HUES6 (cell line): ENCODE measurements around the gene PLB1.

ENCODE experiments used
- H3K27ac ChIP-seq: 2 replicates; pipeline ENCODE4 v1.7.0; 2013; ENCODE audit warnings: low read depth, mild to moderate bottlenecking, low read length, inconsistent platforms
- H3K27me3 ChIP-seq: 2 replicates; pipeline ENCODE4 v1.6.1; 2013; ENCODE audit warnings: low read length; ENCODE audit not compliant: control insufficient read depth, insufficient read depth
- H3K36me3 ChIP-seq: 2 replicates; pipeline ENCODE4 v1.6.1; 2013; ENCODE audit warnings: low read length; ENCODE audit not compliant: control insufficient read depth, insufficient read depth
- H3K4me1 ChIP-seq: 2 replicates; pipeline ENCODE4 v1.6.1; 2013; ENCODE audit warnings: low read length; ENCODE audit not compliant: control insufficient read depth, insufficient read depth
- H3K4me3 ChIP-seq: 2 replicates; pipeline ENCODE4 v1.5.1; 2013; ENCODE audit warnings: low read depth, low read length
- H3K9ac ChIP-seq: one replicate; pipeline ENCODE4 v1.6.1; 2013; ENCODE audit warnings: mild to moderate bottlenecking, low read length
- H3K9me3 ChIP-seq: 2 replicates; pipeline ENCODE4 v1.6.1; 2013; ENCODE audit warnings: low read depth, low read length; ENCODE audit not compliant: control insufficient read depth, insufficient read depth

Gene PLB1

GRCh38 chr2:28565033-28565432, 69.2 kb downstream of the PLB1 start:
- no peaks in the 10 kb centered on the region for H3K9me3 ChIP-seq
- peaks cover 7% of the 10 kb centered on the region; the same call in 1 of the 2 replicates for H3K27me3 ChIP-seq
- no peaks in the 10 kb centered on the region for H3K36me3 ChIP-seq
- H3K9ac ChIP-seq: no peak overlapping the region
- H3K4me3 ChIP-seq: no peak overlapping the region
- no peak overlapping the region for H3K27ac ChIP-seq
- peaks cover 6% of the 10 kb centered on the region for H3K4me1 ChIP-seq

- Histone ChIP-seq H3K27ac (no peak overlapping the region), H3K9ac (no peak overlapping the region), H3K9me3 (no peaks in the 10 kb centered on the region), H3K36me3 (no peaks in the 10 kb centered on the region), H3K4me1 (peaks cover 6% of the 10 kb centered on the region), H3K4me3 (peak overlapping the region; percentile 74), H3K27me3 (peaks cover 7% of the 10 kb centered on the region; the same call in 1 of the 2 replicates)
Observed at GRCh38 chr2:28565720-28566295, 69.9 kb downstream of the PLB1 start.

DNA sequence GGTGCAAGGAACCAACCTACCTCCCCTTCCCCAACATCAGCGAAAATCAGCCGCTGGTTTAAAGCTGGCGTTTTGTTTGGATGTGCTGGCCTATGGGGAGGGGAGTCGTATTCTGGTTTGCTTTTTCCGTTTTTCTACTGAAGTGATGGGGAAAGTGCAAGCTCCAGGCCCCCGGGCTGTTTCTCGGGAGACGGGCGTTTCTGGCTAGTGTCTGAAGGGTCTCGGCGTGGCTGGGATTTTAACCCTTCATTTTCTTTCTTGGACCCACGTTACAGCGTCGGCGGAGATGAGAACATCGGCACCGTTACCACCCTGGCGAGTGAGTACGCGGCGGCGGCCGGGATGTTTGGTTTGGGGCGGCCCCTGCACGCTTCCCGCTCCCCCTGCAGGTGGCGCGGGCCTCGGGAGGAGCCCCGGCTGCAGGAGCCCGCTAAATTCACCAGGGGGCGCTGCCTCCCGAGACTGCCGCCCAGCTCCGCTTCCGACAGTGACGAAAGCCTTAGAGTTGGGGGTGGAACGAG, 70.7 kb downstream of the PLB1 start:
- Histone ChIP-seq H3K9me3 (no peaks in the 10 kb centered on the region), H3K4me3 (peak overlapping the region; percentile 74), H3K9ac (peak overlapping the region; percentile 69), H3K27ac (no peak overlapping the region), H3K27me3 (peaks cover 7% of the 10 kb centered on the region; the same call in 1 of the 2 replicates), H3K4me1 (peaks cover 6% of the 10 kb centered on the region), H3K36me3 (no peaks in the 10 kb centered on the region)

GRCh38 chr2:28567061-28567471, 71.2 kb downstream of the PLB1 start:
- H3K27ac ChIP-seq: no peak overlapping the region

GRCh38 chr2:28568036-28568435, 72.2 kb downstream of the PLB1 start:
- Histone ChIP-seq H3K9me3 (no peaks in the 10 kb centered on the region), H3K27ac (no peak overlapping the region), H3K4me3 (no peak overlapping the region), H3K27me3 (peaks cover 7% of the 10 kb centered on the region; the same call in 1 of the 2 replicates), H3K9ac (no peak overlapping the region), H3K4me1 (peaks cover 6% of the 10 kb centered on the region), H3K36me3 (no peaks in the 10 kb centered on the region)

More at GRCh38 chr2:28567061-28567471, 71.2 kb downstream of the PLB1 start:
- peak overlapping the region; percentile 59 for H3K4me3 ChIP-seq
- H3K9ac ChIP-seq: peak overlapping the region; percentile 45
- H3K9me3 ChIP-seq: no peaks in the 10 kb centered on the region
- H3K4me1 ChIP-seq: peaks cover 6% of the 10 kb centered on the region
- H3K36me3 ChIP-seq: no peaks in the 10 kb centered on the region
- H3K27me3 ChIP-seq: peaks cover 7% of the 10 kb centered on the region; the same call in 1 of the 2 replicates

GRCh38 chr2:28568533-28568932, 72.7 kb downstream of the PLB1 start:
- Histone ChIP-seq H3K27me3 (peaks cover 7% of the 10 kb centered on the region; the same call in 1 of the 2 replicates), H3K27ac (no peak overlapping the region), H3K4me3 (no peak overlapping the region), H3K9ac (no peak overlapping the region), H3K9me3 (no peaks in the 10 kb centered on the region), H3K36me3 (no peaks in the 10 kb centered on the region), H3K4me1 (peaks cover 6% of the 10 kb centered on the region)

- Histone ChIP-seq H3K4me1 (peaks cover 6% of the 10 kb centered on the region), H3K36me3 (no peaks in the 10 kb centered on the region), H3K9me3 (no peaks in the 10 kb centered on the region), H3K9ac (no peak overlapping the region), H3K27me3 (peaks cover 7% of the 10 kb centered on the region; the same call in 1 of the 2 replicates), H3K4me3 (no peak overlapping the region), H3K27ac (no peak overlapping the region)
Observed at GRCh38 chr2:28570431-28570830, 74.6 kb downstream of the PLB1 start.

DNA sequence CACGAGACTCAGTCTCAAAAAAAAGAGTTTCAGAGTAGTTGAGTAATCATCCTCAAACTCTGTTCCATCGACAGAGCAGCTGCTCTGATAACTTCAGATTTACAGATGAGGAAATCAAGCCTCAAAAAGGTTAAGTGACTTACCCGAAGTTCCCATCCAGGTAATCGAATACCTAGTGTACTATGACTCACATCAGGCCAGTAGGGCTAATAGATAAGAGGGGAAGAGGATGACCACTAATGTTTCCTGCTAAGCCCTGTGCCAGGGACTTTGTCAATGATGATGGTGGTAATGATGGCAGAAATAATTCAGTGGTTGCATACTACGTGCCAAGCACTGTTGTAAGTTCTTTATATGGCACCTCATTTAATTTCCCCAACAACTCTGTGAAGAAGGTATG, 80.9 kb downstream of the PLB1 start:
- H3K9ac ChIP-seq: no peak overlapping the region
- no peak overlapping the region for H3K4me3 ChIP-seq
- H3K27ac ChIP-seq: no peak overlapping the region
- H3K4me1 ChIP-seq: no peaks in the 10 kb centered on the region
- H3K9me3 ChIP-seq: no peaks in the 10 kb centered on the region
- H3K27me3 ChIP-seq: no peaks in the 10 kb centered on the region
- H3K36me3 ChIP-seq: no peaks in the 10 kb centered on the region

GRCh38 chr2:28577791-28578680, 82.2 kb downstream of the PLB1 start:
- Histone ChIP-seq H3K9ac (no peak overlapping the region), H3K4me1 (peaks cover 2% of the 10 kb centered on the region; the same call in 1 of the 2 replicates), H3K9me3 (no peaks in the 10 kb centered on the region), H3K36me3 (no peaks in the 10 kb centered on the region), H3K27ac (no peak overlapping the region), H3K4me3 (no peak overlapping the region), H3K27me3 (no peaks in the 10 kb centered on the region)

DNA sequence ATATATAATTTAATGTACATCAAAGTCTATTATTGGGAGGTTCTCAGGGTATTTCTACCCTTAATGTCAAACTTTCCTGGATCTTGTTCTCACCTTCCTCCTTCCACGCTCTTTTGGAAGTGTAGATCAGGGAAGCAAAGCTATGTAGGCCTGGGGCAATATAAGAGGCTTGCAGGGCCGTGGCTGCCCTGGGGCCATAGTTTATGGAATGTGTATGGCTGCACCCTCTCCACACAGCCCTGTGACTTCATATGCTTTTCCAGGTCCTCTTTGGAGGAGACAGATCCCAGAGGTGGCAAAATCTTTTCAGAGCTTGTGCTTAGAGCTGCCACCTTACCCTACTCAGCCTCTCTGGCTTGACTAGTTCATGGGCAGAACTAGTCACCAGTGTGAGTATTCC, 82.9 kb downstream of the PLB1 start:
- H3K27ac ChIP-seq: no peak overlapping the region
- H3K4me3 ChIP-seq: no peak overlapping the region
- peaks cover 7% of the 10 kb centered on the region for H3K4me1 ChIP-seq
- no peaks in the 10 kb centered on the region for H3K9me3 ChIP-seq
- no peaks in the 10 kb centered on the region for H3K27me3 ChIP-seq
- H3K36me3 ChIP-seq: no peaks in the 10 kb centered on the region
- no peak overlapping the region for H3K9ac ChIP-seq

DNA sequence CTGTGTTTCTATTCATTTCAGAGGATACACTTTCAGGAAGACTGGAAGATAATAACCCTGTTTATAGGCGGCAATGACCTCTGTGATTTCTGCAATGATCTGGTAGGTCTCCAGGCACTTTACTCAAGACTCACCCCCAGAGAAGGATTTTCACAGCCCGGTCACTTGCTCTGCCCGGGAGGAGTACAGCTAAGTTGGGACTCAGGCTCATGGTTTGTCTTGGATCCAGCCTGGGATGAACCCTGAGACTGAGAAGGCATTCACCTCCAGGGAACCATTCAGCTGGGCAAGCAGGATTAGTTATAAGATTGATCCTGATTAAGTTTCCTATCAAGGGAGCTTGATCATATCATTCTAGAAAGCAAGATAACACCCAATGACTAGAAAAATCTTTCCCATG, 83.7 kb downstream of the PLB1 start:
- no peaks in the 10 kb centered on the region for H3K36me3 ChIP-seq
- H3K4me1 ChIP-seq: peaks cover 15% of the 10 kb centered on the region
- H3K9me3 ChIP-seq: no peaks in the 10 kb centered on the region
- no peaks in the 10 kb centered on the region for H3K27me3 ChIP-seq
- H3K4me3 ChIP-seq: no peak overlapping the region
- H3K9ac ChIP-seq: no peak overlapping the region
- no peak overlapping the region for H3K27ac ChIP-seq
